CD4-positive, alpha-beta T cell treated with Interleukin-1 beta for 1 hour (primary cell): ENCODE measurements around the gene ZNF343.
"Not testable (repeated sequence)": the region's sequence is repeated elsewhere in the genome, so short reads cannot be mapped to it uniquely, and the experiment has no call there.

Experiments used
- DNase-seq, 2 donors: peaks; one replicate each; pipeline ENCODE4 v3.0.0-alpha.2; 2020 to 2022

Gene ZNF343

GRCh38 chr20:2521369-2522305 lies 12.9 kb upstream of the ZNF343 start:
- peak; percentile 36 to 62 for DNase-seq

GRCh38 chr20:2520617-2521016 lies 11.9 kb upstream of the ZNF343 start:
- no peak for DNase-seq

GRCh38 chr20:2519115-2519809 lies 10.5 kb upstream of the ZNF343 start:
- no peak for DNase-seq

GRCh38 chr20:2518558-2518957 lies 9.8 kb upstream of the ZNF343 start:
- no peak for DNase-seq

- DNase-seq = no peak
Measured at GRCh38 chr20:2518096-2518495, 9.4 kb upstream of the ZNF343 start.

GRCh38 chr20:2516399-2516798 lies 7.7 kb upstream of the ZNF343 start:
- no peak for DNase-seq

- no peak for DNase-seq
Measured at GRCh38 chr20:2515203-2515602, 6.5 kb upstream of the ZNF343 start.

GRCh38 chr20:2509794-2510193 lies 1.1 kb upstream of the ZNF343 start:
- DNase-seq = no peak

- no peak for DNase-seq
Measured at GRCh38 chr20:2509468-2509781, 710 bp upstream of the ZNF343 start.

- DNase-seq = no peak
Measured at GRCh38 chr20:2507875-2508630, 662 bp downstream of the ZNF343 start.

- DNase-seq = no peak
Measured at GRCh38 chr20:2507464-2507863, 1.3 kb downstream of the ZNF343 start.

GRCh38 chr20:2506426-2506825 lies 2.3 kb downstream of the ZNF343 start:
- DNase-seq = not testable (repeated sequence)

- DNase-seq = not testable (repeated sequence)
Measured at GRCh38 chr20:2504803-2505202, 3.9 kb downstream of the ZNF343 start.

- DNase-seq = not testable (repeated sequence)
Measured at GRCh38 chr20:2502808-2503384, 5.8 kb downstream of the ZNF343 start.

GRCh38 chr20:2485661-2486060 lies 23.1 kb downstream of the ZNF343 start:
- DNase-seq = no peak

GRCh38 chr20:2485080-2485479 lies 23.6 kb downstream of the ZNF343 start:
- DNase-seq = no peak

- no peak for DNase-seq
Measured at GRCh38 chr20:2483504-2483903, 25.2 kb downstream of the ZNF343 start.

GRCh38 chr20:2480381-2480780 lies 28.3 kb downstream of the ZNF343 start:
- no peak for DNase-seq

- no peak for DNase-seq
Measured at GRCh38 chr20:2476742-2477615, 31.7 kb downstream of the ZNF343 start.

GRCh38 chr20:2475850-2476741 lies 32.6 kb downstream of the ZNF343 start:
- DNase-seq = no peak

- no peak for DNase-seq
Measured at GRCh38 chr20:2473516-2473915, 35.2 kb downstream of the ZNF343 start.
